CD4-positive, alpha-beta T cell (primary cell): ENCODE results near the gene VPS13D. TPM values are rescaled to one million over a fixed set of nuclear protein-coding genes. Genes with fewer than 3 reads are reported as not detected.

Experiments used
- ATAC-seq: fragments of 200-7000 bp; cut with Tn5 transposase; one replicate; pipeline ENCODE4 v1.10.0; 2022; ENCODE audit warnings: mild to moderate bottlenecking; ENCODE audit not compliant: poor library complexity
- CTCF ChIA-PET: fragments of 350-600 bp; sonication (Branson Sonifier 250); formaldehyde crosslinking; loops from one replicate; lab custom pipeline; 2021; ENCODE audit warnings: antibody characterized with exemption, inconsistent platforms; lab: Charles Lee
- POLR2A ChIA-PET: fragments of 350-600 bp; sonication (Branson Sonifier 250); formaldehyde crosslinking; loops from one replicate; lab custom pipeline; 2021; ENCODE audit warnings: antibody characterized with exemption, inconsistent platforms; lab: Charles Lee
- DNase-seq, 14 experiments: peaks; one replicate each; pipeline ENCODE4 v3.0.0-alpha.2; 2013 to 2020; ENCODE audit warnings: mixed read lengths in 2 of 14
- H3K27ac ChIP-seq, 2 donors: one replicate each; pipeline versions ENCODE4 v1.5.1 to v1.7.0; 2013; ENCODE audit warnings: low read length in 2 of 2, low read depth in 1 of 2, mild to moderate bottlenecking in 1 of 2
- H3K27me3 ChIP-seq, 2 experiments: 1 replicate in 1 of 2; 2 replicates in 1 of 2; pipeline versions ENCODE4 v1.6.1 to v1.7.0; 2013; ENCODE audit warnings: low read length in 2 of 2, control low read depth in 1 of 2, mild to moderate bottlenecking in 1 of 2, moderate library complexity in 1 of 2; ENCODE audit not compliant: insufficient read depth in 2 of 2, control insufficient read depth in 1 of 2
- H3K36me3 ChIP-seq: one replicate; pipeline ENCODE4 v1.6.1; 2013; ENCODE audit warnings: low read length, control low read depth; ENCODE audit not compliant: insufficient read depth
- H3K4me1 ChIP-seq: one replicate; pipeline ENCODE4 v1.6.1; 2013; ENCODE audit warnings: low read length, control low read depth; ENCODE audit not compliant: insufficient read depth
- H3K4me3 ChIP-seq: one replicate; pipeline ENCODE4 v1.5.1; 2013; ENCODE audit warnings: mild to moderate bottlenecking, low read length, moderate library complexity
- H3K9me3 ChIP-seq, 2 experiments: 1 replicate in 1 of 2; 2 replicates in 1 of 2; pipeline versions ENCODE4 v1.6.1 to v1.7.0; 2013; ENCODE audit warnings: low read length in 2 of 2, mild to moderate bottlenecking in 2 of 2, control low read depth in 1 of 2, moderate library complexity in 1 of 2; ENCODE audit not compliant: control insufficient read depth in 1 of 2, insufficient read depth in 1 of 2
- H3K27ac Mint-ChIP-seq: one replicate; pipeline ENCODE4 v1.8.0; 2020; ENCODE audit warnings: mixed read lengths
- H3K27me3 Mint-ChIP-seq: one replicate; pipeline ENCODE4 v1.8.0; 2021; ENCODE audit warnings: mixed read lengths
- H3K36me3 Mint-ChIP-seq: one replicate; pipeline ENCODE4 v1.8.0; 2021; ENCODE audit warnings: low read depth, mixed read lengths
- H3K4me1 Mint-ChIP-seq: one replicate; pipeline ENCODE4 v1.8.0; 2021; ENCODE audit warnings: low read depth, mixed read lengths
- H3K4me3 Mint-ChIP-seq: one replicate; pipeline ENCODE4 v1.8.0; 2020; ENCODE audit warnings: mild to moderate bottlenecking, mixed read lengths
- H3K9me3 Mint-ChIP-seq: one replicate; pipeline ENCODE4 v1.8.0; 2020; ENCODE audit warnings: mixed read lengths
- CTCF ChIP-seq: fragments of 200-600 bp; IDR thresholded peaks from one replicate; pipeline ENCODE4 v1.8.0; 2022; ENCODE audit warnings: antibody characterized with exemption, mild to moderate bottlenecking
- intact Hi-C, 2 experiments: fragments of 100-400 bp; cut with DNase I in 1 of 2; cut with micrococcal nuclease in 1 of 2; formaldehyde crosslinking; loops; one replicate each; pipeline versions ENCODE4 v1.15.1 to v1.9.0; 2023 to 2025; cut with DNase I, micrococcal nuclease
- total RNA-seq, 174 experiments: library from RNA in 2 of 174; stranded (reverse) in 2 of 174; gene quantifications; one replicate each; pipeline ENCODE4 v1.2.3 and lab custom pipeline; 2021 to 2026

The VPS13D gene
- total RNA-seq, 2 experiments from 2014 or later = 63.0 to 67.3 TPM

GRCh38 chr1:12555411-12556367 is 325.9 kb downstream of the VPS13D start:
- no peak overlapping the region for H3K27ac ChIP-seq
- no peaks in the 10 kb centered on the region for H3K36me3 ChIP-seq
- H3K9me3 Mint-ChIP-seq = no peaks in the 10 kb centered on the region
- H3K4me1 ChIP-seq = no peaks in the 10 kb centered on the region
- intact Hi-C loops = no loop called here
- no peaks in the 10 kb centered on the region for H3K9me3 ChIP-seq
- H3K4me3 Mint-ChIP-seq = no peak overlapping the region
- H3K27ac Mint-ChIP-seq = no peak overlapping the region
- ATAC-seq = no peak
- no peaks in the 10 kb centered on the region for H3K27me3 ChIP-seq
- TF ChIP-seq CTCF = no peak
- ChIA-PET CTCF (no interaction called here), POLR2A (interaction anchor here (1.0 kb wide), 1 partner anchor 18 kb away, joined by 3 read pairs; no protein-coding TSS in a partner anchor)
- H3K4me1 Mint-ChIP-seq = no peaks in the 10 kb centered on the region
- no peak for DNase-seq
- no peak overlapping the region for H3K4me3 ChIP-seq
- no peaks in the 10 kb centered on the region for H3K27me3 Mint-ChIP-seq
- no peaks in the 10 kb centered on the region for H3K36me3 Mint-ChIP-seq

DNA sequence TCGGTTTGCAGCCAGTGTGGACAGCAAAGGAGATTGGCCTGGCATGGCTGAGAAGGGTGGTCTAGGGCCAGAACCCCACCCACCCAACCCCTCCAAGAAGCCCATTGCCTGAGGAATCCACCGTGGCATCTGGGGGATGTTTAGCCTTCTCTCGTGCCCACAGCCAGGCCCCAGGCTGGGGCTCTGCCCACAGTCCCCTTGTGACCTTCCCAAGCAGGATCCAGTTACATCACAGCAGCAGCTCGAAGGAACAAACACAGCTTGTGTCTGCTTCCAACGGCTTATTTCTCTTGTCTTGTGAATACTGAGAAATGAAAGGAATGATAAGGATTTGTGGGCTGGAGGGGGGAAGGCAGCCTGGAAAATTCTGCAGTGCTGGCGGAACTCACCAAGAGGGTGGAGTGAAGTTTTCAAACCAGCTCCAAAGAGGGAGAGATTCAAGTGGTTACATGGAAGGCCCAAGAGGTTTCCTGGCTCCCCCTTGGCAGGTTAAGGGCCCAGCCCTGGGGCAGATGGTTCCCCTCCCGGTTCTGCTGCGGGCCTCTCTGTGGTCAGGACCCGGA is 326.6 kb downstream of the VPS13D start:
- no peaks in the 10 kb centered on the region for H3K27me3 Mint-ChIP-seq
- DNase-seq (no peak), ATAC-seq (no peak)
- CTCF ChIA-PET = no interaction called here
- H3K4me1 Mint-ChIP-seq = no peaks in the 10 kb centered on the region
- POLR2A ChIA-PET = interaction anchor here (1.0 kb wide), 1 partner anchor 19 kb away, joined by 3 read pairs; no protein-coding TSS in a partner anchor
- no peaks in the 10 kb centered on the region for H3K9me3 Mint-ChIP-seq
- no peaks in the 10 kb centered on the region for H3K36me3 ChIP-seq
- no peak overlapping the region for H3K27ac Mint-ChIP-seq
- no peaks in the 10 kb centered on the region for H3K4me1 ChIP-seq
- H3K36me3 Mint-ChIP-seq = no peaks in the 10 kb centered on the region
- H3K4me3 ChIP-seq = no peak overlapping the region
- no peak overlapping the region for H3K4me3 Mint-ChIP-seq
- H3K27ac ChIP-seq = no peak overlapping the region
- intact Hi-C loops = no loop called here
- H3K9me3 ChIP-seq = peaks cover 0 to 4% of the 10 kb centered on the region in 2 experiments
- TF ChIP-seq CTCF = no peak
- no peaks in the 10 kb centered on the region for H3K27me3 ChIP-seq

- no peaks in the 10 kb centered on the region for H3K4me1 ChIP-seq
- no peaks in the 10 kb centered on the region for H3K36me3 Mint-ChIP-seq
- no peak for ATAC-seq
- no peak for TF ChIP-seq CTCF
- ChIA-PET CTCF (no interaction called here), POLR2A (interaction anchor here (1.0 kb wide), 1 partner anchor 19 kb away, joined by 3 read pairs; no protein-coding TSS in a partner anchor)
- H3K27ac ChIP-seq = no peak overlapping the region
- peaks cover 2 to 11% of the 10 kb centered on the region in 2 experiments for H3K9me3 ChIP-seq
- intact Hi-C loops = no loop called here
- no peaks in the 10 kb centered on the region for H3K36me3 ChIP-seq
- H3K4me3 ChIP-seq = no peak overlapping the region
- no peaks in the 10 kb centered on the region for H3K27me3 ChIP-seq
- no peak for DNase-seq
- H3K27ac Mint-ChIP-seq = no peak overlapping the region
- no peaks in the 10 kb centered on the region for H3K27me3 Mint-ChIP-seq
- peaks cover under 1% of the 10 kb centered on the region for H3K9me3 Mint-ChIP-seq
- H3K4me3 Mint-ChIP-seq = no peak overlapping the region
- H3K4me1 Mint-ChIP-seq = no peaks in the 10 kb centered on the region
Measured at GRCh38 chr1:12556957-12557935, 327.4 kb downstream of the VPS13D start.
